HG02759 (cell line): ENCODE results near the gene ADGRG1.
"Not testable (repeated sequence)": the region's sequence is repeated elsewhere in the genome, so short reads cannot be mapped to it uniquely, and the experiment has no call there.

Experiments
- ATAC-seq: cut with Tn5 transposase; IDR thresholded peaks from one replicate; pipeline ENCODE4 v1.9.1; 2021; ENCODE audit warnings: mild to moderate bottlenecking, moderate library complexity; ENCODE audit not compliant: unreplicated experiment

ADGRG1 gene

GRCh38 chr16:57663917-57664661, 35.7 kb downstream of the ADGRG1 start:
- ATAC-seq, result no peak

- ATAC-seq, result no peak
Measured at GRCh38 chr16:57664662-57665025, 36.2 kb downstream of the ADGRG1 start.

GRCh38 chr16:57665541-57665940, 37.1 kb downstream of the ADGRG1 start:
- no peak for ATAC-seq

DNA sequence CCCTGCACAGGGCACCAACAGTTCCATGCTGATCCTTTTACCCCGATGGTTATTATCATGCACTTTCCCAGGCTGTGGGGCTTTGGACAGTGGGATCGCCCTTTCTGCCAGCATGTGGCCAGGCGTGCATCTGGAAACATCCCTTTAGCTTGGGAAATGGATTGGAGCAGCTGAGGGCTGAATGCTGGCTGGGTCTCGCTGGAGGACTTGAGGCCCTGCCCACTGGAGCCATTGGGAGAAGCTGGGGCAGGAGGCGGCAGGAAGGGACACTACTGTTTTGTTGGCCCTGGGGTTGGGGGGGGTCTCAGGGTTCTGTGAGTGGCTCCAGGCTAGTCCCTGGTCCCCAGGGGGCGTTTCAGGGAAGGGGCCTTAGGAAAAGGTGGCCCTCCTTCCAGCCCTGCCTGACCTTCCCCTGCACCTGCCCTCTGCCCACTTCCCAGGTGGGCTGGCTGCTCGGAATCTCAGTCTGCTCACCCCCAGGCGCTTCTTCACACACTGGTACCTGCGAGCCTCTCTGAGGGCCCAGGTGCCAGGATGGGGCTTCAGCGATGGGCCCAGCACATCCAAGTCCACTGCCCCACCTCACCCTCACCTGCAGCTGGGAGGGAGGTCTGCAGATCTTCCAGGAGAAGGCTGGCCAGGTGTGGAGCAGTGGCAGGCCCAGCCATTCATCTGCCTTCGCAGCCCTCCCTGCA, 38.1 kb downstream of the ADGRG1 start:
- no peak for ATAC-seq

GRCh38 chr16:57667048-57667525, 38.7 kb downstream of the ADGRG1 start:
- ATAC-seq, result no peak

- ATAC-seq, result no peak
Measured at GRCh38 chr16:57667526-57668262, 39.3 kb downstream of the ADGRG1 start.

DNA sequence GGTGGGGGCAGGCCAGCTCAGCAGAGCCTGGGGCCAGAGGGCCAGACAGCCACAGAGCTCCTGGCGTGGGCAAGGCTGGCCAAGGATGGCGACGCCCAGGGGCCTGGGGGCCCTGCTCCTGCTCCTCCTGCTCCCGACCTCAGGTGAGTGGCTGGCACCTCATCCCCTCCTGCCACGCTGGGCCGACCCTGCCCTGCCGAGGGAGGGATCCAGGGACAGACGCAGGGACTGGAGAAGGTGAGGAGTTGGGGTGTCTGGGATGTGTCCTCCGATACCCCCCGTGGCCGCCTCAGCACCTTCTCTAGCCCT, 39.8 kb downstream of the ADGRG1 start, which contains the start of gene ADGRG3:
Gene ADGRG3 (plus strand): TSS at position 44 of the 309 bp plus-strand sequence. CDS start 42 bp downstream, at position 86.
- ATAC-seq, result no peak

DNA sequence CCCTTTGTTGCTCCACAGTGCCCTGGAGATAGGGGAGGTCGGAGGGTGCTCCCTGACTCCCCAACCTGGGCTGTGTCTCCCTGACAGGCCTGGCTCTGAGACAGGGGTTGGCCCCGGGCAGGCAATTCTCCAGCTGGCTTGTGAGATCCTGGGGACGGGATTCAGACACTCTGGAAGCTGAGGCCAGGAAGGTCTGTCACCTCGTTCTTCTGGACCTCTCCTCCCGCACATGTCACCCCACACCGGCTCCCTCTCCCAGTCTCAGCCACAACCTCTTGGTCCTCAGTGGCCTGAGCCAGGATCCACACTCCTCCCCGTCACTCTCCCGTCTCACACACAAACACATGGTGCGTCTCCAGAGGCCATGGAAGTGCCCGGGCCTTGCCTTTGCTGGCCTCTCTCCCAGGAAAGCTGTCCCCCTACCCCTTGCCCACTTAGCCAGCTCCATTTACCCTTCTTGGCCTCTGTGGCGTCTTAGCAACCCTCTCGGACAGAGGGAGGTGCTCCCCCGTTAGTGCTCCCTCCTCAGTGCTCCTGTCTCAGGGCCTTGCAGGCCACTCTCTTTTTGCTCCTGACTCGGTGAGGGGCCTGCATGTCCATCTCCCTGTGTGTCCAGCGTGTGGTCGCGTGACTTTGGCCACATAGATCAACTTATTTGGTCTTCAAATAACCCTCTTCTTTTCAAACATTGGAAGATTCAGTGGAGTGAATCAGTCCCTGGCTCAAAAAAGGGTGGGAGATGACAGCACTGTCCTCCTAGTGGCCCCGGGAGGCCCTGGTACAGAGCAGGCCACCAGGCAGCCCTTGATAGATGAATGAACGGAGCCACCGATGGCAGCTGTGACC, 40.4 kb downstream of the ADGRG1 start:
- no peak for ATAC-seq

- no peak for ATAC-seq
Measured at GRCh38 chr16:57669476-57670162, 41.2 kb downstream of the ADGRG1 start.

DNA sequence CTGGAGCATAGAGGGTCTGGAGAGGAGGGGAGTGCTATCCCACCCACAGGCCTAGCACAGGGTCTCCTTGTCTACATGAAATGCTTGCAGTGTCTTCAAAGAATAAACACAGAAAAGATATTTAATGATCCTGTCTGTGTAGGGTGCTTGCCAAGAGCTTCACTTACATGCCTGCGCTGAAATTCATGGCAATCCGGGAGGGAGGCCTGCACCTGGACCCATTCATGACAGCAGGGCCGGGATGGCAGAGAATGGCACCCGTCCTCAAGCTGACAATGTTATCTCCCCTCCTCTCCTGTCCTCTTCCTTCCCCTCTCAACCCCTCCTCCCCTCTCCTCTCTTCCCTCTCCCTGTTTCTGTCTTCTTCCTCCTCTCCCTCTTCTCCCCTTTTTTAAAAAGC, 41.8 kb downstream of the ADGRG1 start:
- ATAC-seq, result no peak

DNA sequence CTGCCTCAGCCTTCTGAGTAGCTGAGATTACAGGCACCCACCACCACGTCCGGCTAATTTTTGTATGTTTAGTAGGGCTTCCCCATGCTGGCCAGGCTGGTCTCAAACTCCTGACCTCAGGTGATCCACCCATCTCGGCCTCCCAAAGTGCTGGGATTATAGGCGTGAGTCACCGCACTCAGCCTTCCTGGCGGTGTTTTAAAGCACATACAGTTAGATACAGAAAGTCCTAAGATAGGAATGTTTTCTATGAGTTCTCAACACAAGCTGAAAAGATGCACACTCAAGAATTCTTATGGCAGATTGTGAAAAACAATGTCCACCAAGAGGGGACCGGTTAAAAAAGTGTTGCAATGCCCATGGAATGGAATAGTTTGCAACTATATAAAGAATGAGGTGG, 43.0 kb downstream of the ADGRG1 start:
- ATAC-seq, result not testable (repeated sequence)

DNA sequence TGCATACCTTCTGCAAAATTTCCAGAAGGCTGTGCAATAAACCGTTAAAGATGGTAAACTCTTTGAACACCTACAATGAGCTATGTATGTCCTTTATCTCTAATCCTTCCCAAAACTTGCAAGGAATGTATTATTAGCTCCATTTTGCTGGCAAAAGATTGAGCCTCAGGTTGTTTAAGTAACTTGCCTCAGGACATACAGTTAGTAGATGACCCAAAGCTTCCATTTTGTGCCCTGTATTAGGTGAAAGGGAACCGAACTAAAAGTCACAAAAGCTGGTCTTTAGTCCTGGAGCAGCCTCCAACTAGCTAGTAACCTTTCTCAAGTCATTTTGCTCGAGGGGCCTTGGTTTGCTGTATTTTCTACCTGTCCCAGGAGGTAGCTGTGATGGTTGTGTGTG, 44.0 kb downstream of the ADGRG1 start:
- ATAC-seq, result no peak

DNA sequence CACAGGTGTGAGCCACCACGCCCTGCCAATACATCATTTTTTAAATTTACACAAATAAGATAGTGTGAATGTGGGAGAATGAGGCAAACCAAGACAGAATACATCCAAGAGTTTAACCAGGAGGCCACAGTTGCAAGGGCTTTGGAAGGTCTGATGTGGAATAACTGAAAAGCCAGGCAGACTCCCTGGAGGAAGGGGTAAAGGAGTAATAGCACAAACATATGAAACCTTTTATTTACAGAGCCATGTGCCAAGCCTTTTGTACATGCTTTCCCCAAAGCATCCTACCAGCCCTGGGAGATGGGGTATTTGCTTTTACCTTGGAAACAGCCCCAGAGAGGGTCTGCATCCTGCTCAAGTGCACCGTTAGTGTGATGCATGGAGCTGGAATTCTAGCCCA, 44.4 kb downstream of the ADGRG1 start:
- no peak for ATAC-seq

GRCh38 chr16:57675741-57676551, 47.5 kb downstream of the ADGRG1 start:
- no peak for ATAC-seq

DNA sequence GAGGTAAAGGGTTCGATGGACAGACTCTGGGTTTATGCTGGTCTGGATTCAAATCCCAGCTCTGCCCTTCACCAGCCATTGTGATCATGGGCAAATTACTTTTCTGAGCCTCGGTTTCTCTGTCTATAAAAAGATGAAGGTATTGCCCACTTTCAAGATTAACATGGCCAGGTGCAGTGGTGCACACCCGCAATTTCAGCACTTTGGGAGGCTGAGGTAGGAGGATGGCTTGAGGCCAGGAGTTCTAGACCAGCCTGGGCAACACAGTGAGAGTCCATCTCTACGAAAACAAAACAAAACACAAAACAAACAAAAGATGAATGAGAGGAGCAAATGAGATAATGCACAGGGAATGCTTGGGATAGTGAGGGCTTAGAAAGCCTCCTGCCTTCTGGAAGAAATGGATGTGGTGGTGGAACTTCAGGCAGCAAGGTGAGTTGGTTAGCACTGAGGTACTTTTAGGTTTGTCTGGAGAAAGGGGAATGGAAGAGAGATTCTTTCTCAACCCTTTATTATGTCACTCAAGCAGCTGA, 48.2 kb downstream of the ADGRG1 start:
- ATAC-seq, result no peak

DNA sequence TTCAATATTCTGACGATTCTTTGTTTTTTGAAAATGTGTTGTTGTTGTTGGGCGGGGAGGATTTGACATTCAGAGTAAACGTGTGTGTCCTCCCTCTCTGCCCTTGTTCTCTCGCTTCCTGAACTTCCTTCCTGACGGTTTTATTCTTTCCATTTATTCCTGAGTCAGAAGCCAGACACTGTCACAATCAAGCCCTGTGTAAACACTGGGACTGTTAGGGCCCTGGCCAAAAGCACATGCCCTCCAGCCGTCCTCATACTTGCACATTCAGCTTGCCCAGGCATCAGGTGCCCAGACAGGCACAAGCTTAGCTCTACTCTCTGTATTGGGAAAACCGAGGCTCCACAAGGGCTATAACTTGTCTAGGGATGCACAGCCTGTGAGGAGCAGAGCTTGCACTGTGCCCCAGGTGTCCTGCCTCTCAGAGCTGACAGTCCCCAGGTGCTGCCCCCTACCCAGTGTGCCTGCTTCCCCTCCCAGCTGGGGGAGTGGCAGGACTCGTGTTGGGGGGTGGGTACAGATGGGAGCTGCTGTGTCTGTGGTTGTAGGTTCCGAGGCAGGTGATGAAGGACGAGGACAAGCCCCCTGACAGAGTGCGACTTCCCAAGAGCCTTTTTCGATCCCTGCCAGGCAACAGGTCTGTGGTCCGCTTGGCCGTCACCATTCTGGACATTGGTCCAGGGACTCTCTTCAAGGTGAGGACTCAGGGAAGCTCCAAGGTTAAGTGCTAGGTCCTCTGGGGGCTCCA, 49.4 kb downstream of the ADGRG1 start:
- ATAC-seq, result no peak

DNA sequence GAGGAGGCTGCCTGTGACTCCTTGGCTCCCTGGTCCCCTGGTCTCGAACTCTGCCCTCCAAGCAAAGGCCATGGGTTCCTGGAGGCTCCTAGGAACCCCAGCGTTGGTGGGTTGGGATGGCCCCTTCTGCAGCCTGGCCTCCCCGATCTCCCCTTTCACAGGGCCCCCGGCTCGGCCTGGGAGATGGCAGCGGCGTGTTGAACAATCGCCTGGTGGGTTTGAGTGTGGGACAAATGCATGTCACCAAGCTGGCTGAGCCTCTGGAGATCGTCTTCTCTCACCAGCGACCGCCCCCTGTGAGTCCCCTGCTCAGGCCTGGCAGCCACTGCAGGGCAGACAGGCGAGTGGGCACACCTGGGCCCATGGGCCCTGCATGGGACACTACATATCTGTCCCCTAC, 50.6 kb downstream of the ADGRG1 start:
- ATAC-seq, result no peak

DNA sequence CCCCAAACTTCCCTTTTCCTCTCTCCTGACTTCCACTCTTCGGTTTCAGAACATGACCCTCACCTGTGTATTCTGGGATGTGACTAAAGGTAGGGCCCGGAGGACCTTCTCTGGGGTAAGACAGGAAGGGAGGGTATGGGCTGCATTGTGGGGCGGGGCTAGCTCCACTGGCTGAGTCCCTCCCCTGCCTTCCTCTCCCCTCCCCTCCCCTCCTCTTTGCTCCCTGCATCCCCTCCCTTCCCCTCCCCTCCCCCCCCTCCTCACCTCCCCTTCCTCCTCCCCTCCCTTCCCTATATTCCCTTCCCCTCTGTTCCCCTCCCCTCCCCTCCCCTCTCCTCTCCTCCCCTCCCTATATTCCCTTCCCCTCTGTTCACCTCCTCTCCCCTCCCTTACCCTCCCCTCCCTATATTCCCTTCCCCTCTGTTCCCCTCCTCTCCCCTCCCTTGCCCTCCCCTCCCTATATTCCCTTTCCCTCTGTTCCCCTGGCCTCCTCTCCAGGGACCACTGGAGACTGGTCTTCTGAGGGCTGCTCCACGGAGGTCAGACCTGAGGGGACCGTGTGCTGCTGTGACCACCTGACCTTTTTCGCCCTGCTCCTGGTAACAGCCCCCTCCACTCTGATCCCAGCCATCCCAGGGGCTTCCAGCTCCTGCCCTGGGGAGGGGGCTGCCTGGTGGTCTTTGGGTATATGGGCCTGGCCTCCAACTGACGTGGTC, 51.5 kb downstream of the ADGRG1 start:
- no peak for ATAC-seq
